Bone marrow (tissue), 2 donors: ENCODE measurements around the gene TMEM45B.
A peak's percentile ranks its signal among the peaks of the same experiment; 100 is the strongest.
"Not testable (repeated sequence)": the region's sequence is repeated elsewhere in the genome, so short reads cannot be mapped to it uniquely, and the experiment has no call there.

Source experiments
- DNase-seq, 2 donors: peaks; one replicate each; lab custom pipeline; 2025; lab: John Stamatoyannopoulos, UW

The TMEM45B gene

GRCh38 chr11:129808241-129808640, 7.4 kb upstream of the TMEM45B start:
- DNase-seq, result not testable (repeated sequence)

- DNase-seq, result no peak
Observed at GRCh38 chr11:129813231-129813791, 2.3 kb upstream of the TMEM45B start.

GRCh38 chr11:129814244-129815014, 1.2 kb upstream of the TMEM45B start:
- no peak for DNase-seq

- no peak for DNase-seq
Observed at GRCh38 chr11:129817534-129818051, 1.9 kb downstream of the TMEM45B start.

- not testable (repeated sequence) for DNase-seq
Observed at GRCh38 chr11:129818236-129818635, 2.6 kb downstream of the TMEM45B start.

- DNase-seq, result no peak
Observed at GRCh38 chr11:129819237-129819636, 3.6 kb downstream of the TMEM45B start.

GRCh38 chr11:129820228-129820627, 4.6 kb downstream of the TMEM45B start:
- not testable (repeated sequence) for DNase-seq

- not testable (repeated sequence) for DNase-seq
Observed at GRCh38 chr11:129823281-129823680, 7.6 kb downstream of the TMEM45B start.

GRCh38 chr11:129823799-129824198, 8.2 kb downstream of the TMEM45B start:
- DNase-seq, result not testable (repeated sequence)

GRCh38 chr11:129825380-129825779, 9.7 kb downstream of the TMEM45B start:
- peak; percentile 20 to 41 for DNase-seq

GRCh38 chr11:129828301-129828836, 12.7 kb downstream of the TMEM45B start:
- DNase-seq, result no peak

- DNase-seq, result not testable (repeated sequence)
Observed at GRCh38 chr11:129829497-129829896, 13.8 kb downstream of the TMEM45B start.

GRCh38 chr11:129831227-129831626, 15.6 kb downstream of the TMEM45B start:
- not testable (repeated sequence) for DNase-seq

GRCh38 chr11:129833260-129833659, 17.6 kb downstream of the TMEM45B start:
- not testable (repeated sequence) for DNase-seq

GRCh38 chr11:129836423-129836891, 20.8 kb downstream of the TMEM45B start:
- not testable (repeated sequence) for DNase-seq

- no peak for DNase-seq
Observed at GRCh38 chr11:129836979-129837378, 21.3 kb downstream of the TMEM45B start.

GRCh38 chr11:129840236-129840635, 24.6 kb downstream of the TMEM45B start:
- peak in 1 of 2 donors; percentile 3 for DNase-seq

- no peak for DNase-seq
Observed at GRCh38 chr11:129842138-129842537, 26.5 kb downstream of the TMEM45B start.

GRCh38 chr11:129846508-129847335, 31.1 kb downstream of the TMEM45B start:
- DNase-seq, result no peak

GRCh38 chr11:129847361-129847760, 31.7 kb downstream of the TMEM45B start:
- not testable (repeated sequence) for DNase-seq

GRCh38 chr11:129849447-129850130, 33.9 kb downstream of the TMEM45B start:
- no peak for DNase-seq
